ENCODE data around the gene FAM200A.

GRCh38 chr7:99504603-99505323, 47.2 kb downstream of the FAM200A start, which contains the start of gene ZKSCAN5:
- TF ChIP-seq POLR2A (IDR thresholded peaks at IDR 0.05; ENCODE audit: low read depth) (peak; percentile 77), CTCF (IDR thresholded peaks at IDR 0.05) (no peak), POLR2AphosphoS5 (IDR thresholded peaks at IDR 0.05) (peak; percentile 69 to 92), EP300 (IDR thresholded peaks at IDR 0.05) (no peak)
